Transverse colon (tissue), 3 donors: ENCODE results near the gene DCAF15.

Source experiments
- EP300 ChIP-seq: sonication (generic); formaldehyde crosslinking; IDR thresholded peaks from one replicate; pipeline ENCODE4 v1.6.1; 2017; ENCODE audit warnings: antibody characterized with exemption, low read depth
- POLR2AphosphoS5 ChIP-seq, 3 donors: sonication (generic); formaldehyde crosslinking; IDR thresholded peaks; one replicate each; pipeline ENCODE4 v1.6.1; 2016; ENCODE audit warnings: antibody characterized with exemption in 3 of 3

DNA sequence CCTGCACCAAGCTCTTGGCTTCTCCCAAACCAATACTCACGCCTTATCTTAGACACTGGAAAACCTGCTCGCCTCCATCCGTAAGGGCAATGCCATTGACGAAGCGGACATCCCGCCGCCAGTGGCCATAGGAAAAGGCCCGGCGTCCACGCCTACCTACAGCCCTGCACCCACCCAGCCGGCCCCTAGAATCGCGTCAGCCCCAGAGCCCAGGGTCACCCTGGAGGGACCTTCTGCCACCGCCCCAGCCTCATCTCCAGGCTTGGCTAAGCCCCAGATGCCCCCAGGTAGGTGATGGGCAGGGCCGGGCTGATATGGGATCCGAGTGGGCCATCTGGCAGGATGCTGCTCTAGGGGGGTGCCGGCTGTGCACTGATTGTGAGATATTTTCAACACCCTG, 39.0 kb upstream of the DCAF15 start:
- no peak for TF ChIP-seq POLR2AphosphoS5 (IDR thresholded peaks at IDR 0.05)
- no peak for TF ChIP-seq EP300
